AML-193 (cell line): ENCODE data around the gene FIBP.
A peak's percentile ranks its signal among the peaks of the same experiment; 100 is the strongest.
"Not testable (repeated sequence)": the region's sequence is repeated elsewhere in the genome, so short reads cannot be mapped to it uniquely, and the experiment has no call there.

Experiments used
- DNase-seq, 2 experiments: peaks; one replicate each; lab custom pipeline; 2025; lab: John Stamatoyannopoulos, UW

Gene FIBP

DNA sequence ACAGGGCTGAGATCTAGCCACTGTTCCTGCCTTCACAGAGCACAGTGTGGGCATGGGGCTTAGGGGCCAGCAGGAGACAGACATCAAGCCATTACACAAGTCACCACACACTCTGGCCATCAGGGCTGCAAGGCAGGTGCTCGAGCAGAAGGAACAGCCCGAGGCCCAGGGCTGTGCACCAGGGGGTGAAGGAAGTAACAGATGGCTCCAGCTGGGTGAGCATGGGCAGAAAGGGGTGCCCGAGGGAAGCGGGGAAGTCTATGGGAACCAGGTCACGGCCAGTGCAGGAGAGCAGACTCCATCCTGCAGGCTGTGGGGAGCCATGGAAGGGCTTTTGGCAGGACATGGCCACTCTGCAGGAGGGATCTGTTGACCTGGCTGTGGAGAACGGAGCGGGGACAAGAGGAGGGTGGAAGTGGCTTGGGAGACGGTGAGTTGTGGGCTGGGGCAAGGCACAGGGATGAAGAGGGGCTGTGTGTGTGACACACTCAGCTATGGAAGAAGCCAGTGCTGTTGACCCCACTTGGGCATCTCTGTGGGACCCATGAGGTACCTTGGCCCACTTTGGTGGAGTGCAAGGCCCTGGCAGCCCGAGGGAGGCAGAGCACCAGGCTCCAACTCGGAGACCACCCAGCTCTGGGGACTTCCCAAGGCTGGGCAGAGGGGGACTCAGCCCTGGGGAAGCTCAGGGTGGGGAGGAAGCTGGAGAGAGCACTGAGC is 27.0 kb upstream of the FIBP start:
- DNase-seq: no peak

GRCh38 chr11:65912845-65913244 is 24.6 kb upstream of the FIBP start:
- DNase-seq: no peak

- DNase-seq: no peak
These were observed 23.7 kb upstream of the FIBP start for GRCh38 chr11:65911682-65912568.

DNA sequence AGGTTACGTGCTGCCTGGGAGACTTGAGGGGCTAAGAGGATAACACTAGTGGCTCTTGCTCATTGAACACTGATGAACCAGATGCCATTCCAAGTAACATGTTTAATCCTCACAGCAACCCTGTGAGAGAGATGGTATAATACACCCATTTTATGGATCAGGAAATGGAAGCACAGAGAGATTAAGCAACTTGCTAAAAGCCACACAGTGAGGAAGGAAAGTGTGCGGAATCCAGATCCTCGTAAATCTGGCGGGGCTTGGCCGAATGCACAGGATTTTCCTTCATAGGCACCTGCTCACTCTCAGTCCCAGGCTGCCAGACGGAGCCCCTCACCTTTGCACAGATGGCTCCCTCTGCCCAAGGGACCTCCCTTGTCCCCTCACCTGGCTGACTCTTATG is 19.6 kb upstream of the FIBP start:
- no peak for DNase-seq

DNA sequence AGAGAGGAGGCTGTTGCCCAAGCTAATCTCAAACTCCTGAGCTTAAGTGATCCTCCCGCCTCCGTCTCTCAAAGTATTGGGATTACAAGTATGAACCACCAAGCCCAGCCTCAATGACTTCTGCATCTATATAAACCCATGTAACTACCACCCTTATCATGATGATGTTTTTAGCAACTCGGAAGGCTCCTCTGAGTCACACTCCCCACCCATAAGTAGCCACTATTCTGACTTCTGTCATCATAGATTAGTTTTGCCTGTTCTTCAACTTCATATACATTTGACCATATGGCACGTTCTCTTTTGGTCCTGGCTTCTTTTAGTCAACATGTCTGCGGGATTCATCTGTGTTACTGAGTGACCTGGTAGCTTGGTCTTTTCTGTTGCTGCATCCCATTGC is 18.3 kb upstream of the FIBP start:
- no peak for DNase-seq

DNA sequence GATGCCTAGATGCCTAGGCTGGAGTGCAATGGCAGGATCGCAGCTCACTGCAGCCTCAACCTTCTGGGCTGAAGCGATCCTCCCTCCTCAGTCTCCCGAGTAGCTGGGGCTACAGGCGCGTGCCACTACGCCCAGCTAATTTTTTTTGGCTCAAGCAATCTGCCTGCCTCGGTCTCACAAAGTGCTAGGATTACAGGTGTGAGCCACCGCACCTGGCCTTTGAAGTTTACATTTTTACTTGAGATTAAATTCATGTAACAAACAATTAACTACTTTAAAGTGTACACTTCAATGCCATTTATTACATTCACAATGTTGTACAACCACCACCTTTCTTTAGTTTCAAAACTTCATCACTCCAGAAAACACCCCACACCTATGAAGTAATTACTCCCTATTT is 15.4 kb upstream of the FIBP start:
- DNase-seq: no peak

DNA sequence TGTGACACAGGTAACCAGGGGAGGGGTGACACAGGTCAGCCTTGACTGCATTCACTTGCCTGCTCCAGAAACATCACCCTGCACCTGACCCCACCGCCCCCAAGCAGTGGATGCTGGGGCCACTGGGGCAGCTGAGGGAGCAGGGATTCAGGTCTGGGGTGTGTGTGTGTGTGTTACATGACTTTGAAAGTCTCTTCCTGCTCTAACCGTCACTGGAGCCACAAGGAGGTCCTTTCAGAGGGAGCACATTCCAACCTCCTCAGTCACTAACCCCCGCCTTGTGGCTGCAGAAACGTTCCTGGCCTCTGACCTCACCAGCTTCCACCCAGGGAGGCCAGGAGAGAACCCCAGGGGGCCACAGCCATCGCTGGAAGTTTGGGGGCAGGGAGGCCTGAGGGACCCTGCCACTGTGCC is 14.8 kb upstream of the FIBP start:
- DNase-seq: peak in 1 of 2 experiments; percentile 17

GRCh38 chr11:65900899-65901180 is 12.6 kb upstream of the FIBP start:
- no peak for DNase-seq

DNA sequence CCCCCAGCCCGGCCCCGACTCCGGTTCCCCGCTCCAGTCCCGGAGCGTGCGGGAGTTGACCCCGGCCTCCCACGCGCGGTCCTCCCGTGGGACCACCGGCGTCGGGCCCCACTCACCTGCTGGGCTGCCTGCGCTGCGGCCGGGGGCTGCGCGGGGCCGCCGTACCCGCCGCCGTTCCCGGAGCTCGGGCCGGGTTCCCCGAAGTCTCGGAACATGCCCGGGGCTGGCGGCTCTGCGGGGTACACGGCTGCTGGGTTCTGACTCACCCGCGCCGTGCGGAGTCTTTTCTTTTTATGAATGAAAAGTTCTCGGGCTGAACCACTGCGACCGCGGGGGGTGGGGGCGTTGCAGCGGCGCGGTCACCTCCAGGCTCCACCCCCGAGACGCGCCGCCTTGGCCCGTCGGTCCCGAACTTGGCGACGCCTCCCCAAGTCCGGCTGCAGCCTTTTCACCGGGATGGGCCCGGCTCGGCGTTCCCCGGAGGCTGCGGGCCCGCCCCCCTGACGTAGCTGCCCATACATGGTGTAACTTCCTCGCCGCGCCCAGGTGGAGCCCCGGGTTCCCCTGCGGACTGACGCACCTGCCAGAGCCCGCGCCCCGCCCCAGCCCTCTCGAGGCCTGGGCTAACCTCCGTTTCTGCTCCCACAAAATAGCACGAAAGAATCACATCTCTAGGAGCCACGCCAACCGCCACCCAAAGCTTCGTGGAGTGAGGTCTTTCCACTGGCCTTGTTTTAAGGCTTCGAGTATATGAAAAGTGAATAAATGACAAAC is 12.0 kb upstream of the FIBP start, which contains the start of gene FOSL1:
Gene FOSL1, minus strand, starts transcription at position 264 of the 774 bp plus-strand sequence. Its CDS starts 49 bp downstream, at position 215.
- DNase-seq: peak; percentile 11 to 17

DNA sequence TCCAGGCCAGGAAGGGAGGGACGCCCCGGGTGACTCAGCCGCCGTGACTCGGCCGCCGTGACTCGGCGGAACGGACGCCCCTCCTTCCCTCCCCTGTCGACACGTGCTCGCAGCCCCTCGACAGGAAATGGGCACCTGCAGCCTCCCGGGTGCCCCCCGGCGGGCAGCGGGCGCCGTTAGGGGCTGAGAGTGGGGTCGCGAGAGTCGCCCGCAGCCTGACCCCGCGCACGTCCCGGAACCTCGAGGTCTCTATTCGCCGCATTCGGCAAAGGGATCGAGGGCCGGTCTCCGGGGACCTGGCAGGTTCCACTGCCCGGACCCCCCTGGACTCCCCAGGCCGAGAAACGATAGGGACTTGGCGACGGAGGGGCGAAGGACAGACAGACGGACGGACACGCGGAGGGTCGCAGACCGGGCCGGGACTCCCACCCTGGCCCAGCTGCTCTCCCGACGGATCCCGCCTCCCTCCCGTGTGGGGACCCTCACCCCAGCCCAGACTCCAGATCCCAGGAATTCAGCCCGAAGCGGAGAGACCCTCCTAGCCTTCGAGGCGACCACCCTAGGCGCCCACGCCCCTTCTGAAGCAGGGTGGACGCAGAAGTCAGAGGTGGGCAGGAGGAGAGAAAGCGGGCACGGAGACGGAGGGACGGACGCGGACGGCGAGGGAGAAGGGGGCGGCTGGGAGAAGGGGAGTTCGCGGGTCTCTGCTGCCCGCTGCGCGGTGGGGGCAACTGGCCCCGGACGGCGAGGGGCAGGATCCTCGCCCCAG is 11.3 kb upstream of the FIBP start:
- DNase-seq: no peak

- no peak for DNase-seq
These were observed 10.5 kb upstream of the FIBP start for GRCh38 chr11:65898656-65899355.

DNA sequence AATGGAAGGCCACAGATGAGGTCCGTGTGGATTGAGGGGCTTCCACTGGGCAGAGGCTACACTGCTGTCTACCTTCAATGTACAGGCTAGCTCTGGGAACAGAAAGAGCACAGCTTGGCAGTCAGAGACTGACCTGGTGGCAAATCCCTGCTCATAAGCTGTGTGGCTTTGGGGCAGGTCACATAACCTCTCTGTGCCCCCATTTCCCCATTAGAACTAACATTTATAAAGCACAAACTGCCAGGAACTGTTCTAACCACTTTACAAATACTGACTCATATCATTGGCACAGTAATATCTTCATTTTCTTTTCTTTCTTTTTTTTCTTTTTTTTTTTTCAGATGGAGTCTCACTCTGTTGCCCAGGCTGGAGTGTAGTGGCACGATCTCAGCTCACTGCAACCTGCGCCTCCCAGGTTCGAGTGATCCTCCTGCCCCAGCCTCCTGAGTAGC is 8.8 kb upstream of the FIBP start:
- no peak for DNase-seq

DNA sequence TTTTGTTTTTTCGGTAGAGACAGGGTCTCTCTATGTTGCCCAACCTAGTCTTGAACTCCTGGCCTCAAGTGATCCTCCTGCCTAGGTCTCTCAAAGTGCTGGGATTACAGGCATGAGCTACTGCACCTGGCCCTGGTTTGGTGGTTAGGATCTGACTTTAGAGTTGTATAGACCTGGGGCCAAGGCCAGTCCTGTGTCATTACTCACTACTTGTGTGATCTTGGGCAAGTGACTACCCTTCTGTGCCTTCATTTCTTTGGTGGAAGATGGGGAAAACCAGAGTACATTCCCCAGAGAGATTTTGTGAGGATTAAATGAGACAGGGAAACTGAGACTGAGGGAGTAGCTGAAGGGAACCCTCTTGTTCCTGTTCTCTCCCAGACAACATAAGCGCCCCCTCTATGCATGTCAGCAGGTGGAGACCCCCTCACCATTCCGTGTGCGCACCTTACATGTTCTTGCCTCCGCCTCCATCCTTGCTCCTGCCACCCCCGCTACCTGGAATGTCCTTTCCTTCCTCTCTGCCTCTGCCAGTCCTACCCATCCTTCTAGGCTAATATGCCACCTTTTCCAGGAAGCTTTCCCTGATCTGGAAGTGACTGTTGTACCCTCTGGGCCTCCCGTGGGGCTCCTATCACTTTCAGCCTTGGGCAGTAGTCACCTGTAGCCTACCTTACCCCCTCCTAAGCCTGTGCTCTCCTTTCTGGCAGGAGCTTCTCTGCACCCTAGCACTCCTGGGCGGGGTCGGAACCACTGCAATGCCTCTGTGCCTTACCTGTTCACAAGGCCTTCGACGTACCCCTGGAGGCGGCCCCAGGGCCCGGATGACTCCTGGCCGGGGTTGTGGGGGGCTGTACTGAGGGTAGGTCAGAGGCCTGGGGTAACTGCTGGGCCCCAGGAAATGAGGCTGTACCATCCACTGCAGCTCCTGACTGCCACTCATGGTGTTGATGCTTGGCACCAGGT is 8.0 kb upstream of the FIBP start:
- DNase-seq: no peak

DNA sequence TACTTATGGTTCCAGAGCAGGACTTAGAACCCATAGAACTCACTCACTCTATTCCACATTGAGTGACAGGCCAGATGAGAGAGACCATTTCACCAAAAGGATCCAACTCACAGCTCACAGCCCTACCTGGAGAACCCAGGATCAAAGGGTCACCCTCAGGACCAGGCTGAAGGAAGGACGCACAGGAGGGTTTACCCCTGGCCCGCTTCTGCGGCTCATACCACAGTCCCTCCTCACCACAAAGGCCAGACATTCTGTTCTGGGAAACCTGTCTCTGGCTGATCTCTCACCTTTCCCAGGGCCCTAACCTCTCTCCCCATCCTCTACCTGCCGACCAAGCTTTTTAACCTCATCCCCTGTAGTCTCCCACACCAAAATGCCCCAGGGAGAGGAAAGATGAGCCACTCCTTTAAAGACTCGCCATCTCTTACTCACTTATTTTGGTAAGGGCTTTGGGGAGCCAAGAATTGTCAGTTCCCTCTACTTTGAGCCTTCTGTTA is 7.3 kb upstream of the FIBP start:
- DNase-seq: no peak

DNA sequence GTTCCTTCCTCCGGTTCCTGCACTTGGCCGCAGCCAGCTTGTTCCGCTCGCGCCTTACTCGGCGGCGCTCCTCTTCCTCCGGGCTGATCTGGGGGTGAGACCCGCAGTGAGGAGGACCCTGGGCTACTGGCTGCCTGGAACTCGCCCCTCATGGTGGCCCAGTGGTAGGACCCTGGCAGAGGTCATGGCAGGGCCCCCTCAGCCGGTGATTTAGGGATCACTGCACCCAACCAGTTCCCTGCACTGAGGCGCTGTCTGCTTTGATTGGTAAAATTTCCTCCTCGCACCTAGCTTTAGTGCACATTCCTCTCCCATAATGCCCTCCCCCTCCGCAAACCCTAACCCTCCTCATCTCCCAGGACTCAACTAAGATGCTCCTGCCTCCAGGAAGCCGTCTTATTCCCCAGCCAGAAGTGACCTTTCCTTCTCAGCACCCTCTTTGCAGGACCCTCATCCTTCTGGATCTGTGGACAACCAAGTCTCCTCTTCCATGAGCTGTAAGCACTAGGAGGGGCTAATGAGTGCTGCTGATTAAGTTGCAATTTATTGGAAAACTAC is 5.8 kb upstream of the FIBP start:
- peak; percentile 16 to 21 for DNase-seq

GRCh38 chr11:65892661-65893317 is 4.5 kb upstream of the FIBP start:
- no peak for DNase-seq

DNA sequence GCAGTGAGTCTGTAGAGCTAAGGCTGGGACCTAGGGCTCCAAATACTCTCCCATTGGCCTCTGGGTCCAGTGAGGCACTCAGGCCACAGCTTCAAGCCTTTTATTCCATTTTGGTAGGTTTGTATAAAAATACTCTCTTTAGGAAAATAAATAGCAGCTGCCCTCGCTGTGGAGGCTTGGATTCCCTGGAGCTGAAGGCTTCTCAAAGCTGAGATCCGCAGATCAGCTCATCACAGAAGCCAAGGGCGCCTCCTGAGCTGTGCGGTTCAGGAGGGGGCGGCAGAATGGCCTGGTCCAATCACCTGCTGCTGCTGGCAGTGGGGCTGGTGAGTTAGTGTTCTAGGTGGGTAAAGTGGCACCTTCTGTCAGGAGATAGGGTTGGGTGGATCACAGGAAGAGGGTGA is 3.9 kb upstream of the FIBP start:
- DNase-seq: not testable (repeated sequence)

- DNase-seq: no peak
These were observed 3.2 kb upstream of the FIBP start for GRCh38 chr11:65891219-65892136.
